ENCODE measurements around the gene KIF27.

GRCh38 chr9:83800236-83801033 lies 120.8 kb downstream of the KIF27 start:
- TF ChIP-seq SMC3 (IDR thresholded peaks at IDR 0.05; ENCODE audit: borderline replicate concordance, low read length): no peak
- no peak for TF ChIP-seq MAX (IDR thresholded peaks at IDR 0.05; ENCODE audit: low read depth, low read length)
- TF ChIP-seq USF2 (IDR thresholded peaks at IDR 0.05; ENCODE audit: borderline replicate concordance, low read depth, low read length): no peak
- no peak for TF ChIP-seq TCF7 (IDR thresholded peaks at IDR 0.05; ENCODE audit: borderline replicate concordance)

All from GM12878 (cell line).